Stimulated activated CD4-positive, alpha-beta T cell treated with anti-CD3 and anti-CD28 coated beads, Interleukin-4, amount 100 ng/mL, for 1 hour (primary cell): ENCODE measurements around the gene UVRAG.

Experiments used
- DNase-seq: peaks from one replicate; pipeline ENCODE4 v3.0.0-alpha.2; 2020

UVRAG gene

GRCh38 chr11:75888416-75888815 is 73.4 kb downstream of the UVRAG start:
- DNase-seq, result no peak

GRCh38 chr11:75891947-75892739 is 77.1 kb downstream of the UVRAG start:
- DNase-seq, result no peak

GRCh38 chr11:75893251-75893650 is 78.2 kb downstream of the UVRAG start:
- no peak for DNase-seq

GRCh38 chr11:75894036-75894585 is 79.1 kb downstream of the UVRAG start:
- DNase-seq, result no peak

- no peak for DNase-seq
Measured at GRCh38 chr11:75896843-75897419, 81.9 kb downstream of the UVRAG start.

GRCh38 chr11:75898871-75899270 is 83.9 kb downstream of the UVRAG start:
- DNase-seq, result no peak

GRCh38 chr11:75899806-75900205 is 84.8 kb downstream of the UVRAG start:
- no peak for DNase-seq

GRCh38 chr11:75900848-75901247 is 85.8 kb downstream of the UVRAG start:
- DNase-seq, result no peak

GRCh38 chr11:75902631-75903030 is 87.6 kb downstream of the UVRAG start:
- no peak for DNase-seq

- DNase-seq, result no peak
Measured at GRCh38 chr11:75903276-75903675, 88.3 kb downstream of the UVRAG start.

- DNase-seq, result no peak
Measured at GRCh38 chr11:75905434-75905833, 90.4 kb downstream of the UVRAG start.

- no peak for DNase-seq
Measured at GRCh38 chr11:75907906-75908527, 93.0 kb downstream of the UVRAG start.

- no peak for DNase-seq
Measured at GRCh38 chr11:75910426-75911145, 95.6 kb downstream of the UVRAG start.

- DNase-seq, result no peak
Measured at GRCh38 chr11:75911459-75911858, 96.4 kb downstream of the UVRAG start.

GRCh38 chr11:75913984-75914383 is 99.0 kb downstream of the UVRAG start:
- no peak for DNase-seq

GRCh38 chr11:75916882-75917281 is 101.9 kb downstream of the UVRAG start:
- no peak for DNase-seq

- no peak for DNase-seq
Measured at GRCh38 chr11:75918331-75918730, 103.3 kb downstream of the UVRAG start.

- no peak for DNase-seq
Measured at GRCh38 chr11:75919525-75919924, 104.5 kb downstream of the UVRAG start.

GRCh38 chr11:75920848-75921247 is 105.8 kb downstream of the UVRAG start:
- no peak for DNase-seq

- DNase-seq, result no peak
Measured at GRCh38 chr11:75921808-75922207, 106.8 kb downstream of the UVRAG start.

GRCh38 chr11:75924966-75925784 is 110.2 kb downstream of the UVRAG start:
- DNase-seq, result no peak

- no peak for DNase-seq
Measured at GRCh38 chr11:75925785-75926164, 110.8 kb downstream of the UVRAG start.
